Right lobe of liver (tissue), 4 donors: ENCODE results near the gene MRC2.

ENCODE experiments used
- CTCF ChIP-seq, 4 donors: fragments of 200-600 bp in 3 of 4; fragments of 450-650 bp in 1 of 4; IDR thresholded peaks; one replicate each; pipeline versions ENCODE4 v1.5.1 to v1.8.0; 2016 to 2022; ENCODE audit warnings: antibody characterized with exemption in 4 of 4, mild to moderate bottlenecking in 2 of 4
- POLR2A ChIP-seq: fragments of 450-650 bp; IDR thresholded peaks from one replicate; pipeline ENCODE4 v1.6.1; 2017; ENCODE audit warnings: antibody characterized with exemption, mild to moderate bottlenecking
- donor health status: DM: no; HTN: no; CAD: no.
- donor health status: DM: no; HTN: no; CAD: no.
- donor health status: DM: no; HTN: yes; CAD: no.

GRCh38 chr17:62718429-62718828 lies 91.0 kb downstream of the MRC2 start:
- no peak for TF ChIP-seq CTCF (IDR thresholded peaks at IDR 0.05)
- no peak for TF ChIP-seq POLR2A
